ENCODE measurements around the gene APLP2.
"Not testable (repeated sequence)": the region's sequence is repeated elsewhere in the genome, so short reads cannot be mapped to it uniquely, and the experiment has no call there.

Gene APLP2

DNA sequence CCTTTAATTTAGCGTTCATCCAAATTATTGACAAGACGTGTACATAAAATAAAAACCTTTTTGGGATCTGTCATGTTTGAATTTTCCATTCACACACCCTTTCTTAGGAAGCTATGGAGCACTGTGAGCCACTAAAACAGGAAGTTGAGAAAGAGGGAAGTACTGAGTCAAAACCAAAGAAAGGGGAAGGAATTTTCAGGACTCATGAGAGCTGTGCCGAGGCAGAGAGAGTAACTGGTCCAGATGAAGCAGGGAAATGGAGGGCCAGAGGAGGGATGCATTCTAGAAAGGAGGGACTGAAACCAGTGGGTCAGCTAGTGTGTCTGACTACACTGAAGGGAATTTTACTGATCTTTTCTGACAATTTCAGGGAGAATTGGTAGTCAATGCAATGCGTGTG is 24.9 kb downstream of the APLP2 start:
- no peak for DNase-seq

DNA sequence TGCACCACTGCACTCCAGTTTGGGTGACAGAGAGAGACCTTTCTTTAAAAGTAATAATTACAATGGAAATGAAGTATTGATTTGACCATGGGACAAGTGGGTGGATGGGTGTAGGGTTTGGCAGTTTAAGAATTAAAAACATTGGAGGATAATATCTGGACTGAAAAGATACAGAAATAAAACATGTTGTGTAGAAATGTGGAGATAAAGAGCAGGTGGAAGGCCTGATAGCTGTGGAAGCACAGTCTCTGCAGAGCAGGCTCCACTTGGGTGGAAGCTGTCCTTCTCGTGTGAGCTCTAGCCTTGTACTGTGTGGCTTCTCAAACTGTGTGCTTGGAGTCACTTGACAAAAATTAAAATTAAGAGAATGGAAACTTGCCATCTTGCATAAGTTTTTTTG is 25.6 kb downstream of the APLP2 start:
- DNase-seq = no peak

DNA sequence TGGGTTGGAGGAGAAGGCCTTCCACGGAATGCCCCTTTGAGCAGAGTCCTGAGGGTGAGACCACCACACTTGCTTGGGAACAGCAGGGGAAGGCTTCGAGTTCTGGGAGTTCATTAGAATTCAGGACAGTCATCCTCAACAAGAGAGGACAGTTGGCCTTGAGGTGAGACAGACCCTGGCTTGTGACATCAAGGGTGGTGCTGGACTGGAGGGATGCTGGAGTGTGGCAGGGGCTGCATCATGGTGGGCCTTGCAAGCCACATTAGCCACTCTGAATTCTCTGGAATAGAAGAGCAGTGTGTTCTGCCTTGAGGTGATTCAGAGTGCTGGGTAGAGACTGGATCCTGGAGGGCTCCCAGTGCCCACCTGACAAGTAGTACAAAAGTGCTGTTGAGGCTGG is 26.3 kb downstream of the APLP2 start:
- DNase-seq = no peak

DNA sequence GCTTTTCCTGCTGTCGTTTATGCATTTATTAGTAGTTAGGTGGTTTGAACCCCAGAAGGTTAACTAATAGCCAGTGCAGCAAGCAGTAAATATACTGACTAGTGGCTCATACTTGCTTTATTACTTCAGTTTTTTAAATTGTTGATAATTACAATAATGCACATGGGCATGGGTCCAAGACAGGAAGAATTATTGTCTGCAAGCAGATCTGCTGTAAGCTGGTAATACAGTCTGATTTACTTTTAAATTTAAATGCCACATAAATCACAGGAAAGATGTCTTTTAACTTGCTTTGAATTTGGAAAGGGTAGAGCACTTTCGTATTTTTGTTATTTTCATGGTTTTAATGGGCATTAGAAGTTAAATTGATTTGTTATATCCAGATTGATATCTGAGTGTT is 27.1 kb downstream of the APLP2 start:
- DNase-seq = no peak

DNA sequence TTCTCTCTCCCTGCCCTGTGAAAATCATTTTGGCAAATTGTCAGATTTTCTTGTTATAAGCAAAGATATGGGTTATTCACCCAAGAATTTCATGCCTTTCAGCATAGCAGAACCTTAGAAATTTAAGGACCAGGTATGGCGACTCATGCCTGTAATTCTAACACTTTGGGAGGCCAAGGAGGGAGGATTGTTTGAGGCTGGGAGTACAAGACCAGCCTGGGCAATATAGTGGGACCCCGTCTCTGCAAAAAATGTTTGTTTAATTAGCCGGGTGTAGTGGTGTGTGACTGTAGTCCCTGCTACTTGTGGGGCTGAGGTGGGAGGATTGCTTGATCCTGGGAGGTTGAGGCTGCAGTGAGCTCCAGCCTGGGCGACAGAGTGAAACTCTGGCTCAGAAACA is 27.6 kb downstream of the APLP2 start:
- no peak for DNase-seq

DNA sequence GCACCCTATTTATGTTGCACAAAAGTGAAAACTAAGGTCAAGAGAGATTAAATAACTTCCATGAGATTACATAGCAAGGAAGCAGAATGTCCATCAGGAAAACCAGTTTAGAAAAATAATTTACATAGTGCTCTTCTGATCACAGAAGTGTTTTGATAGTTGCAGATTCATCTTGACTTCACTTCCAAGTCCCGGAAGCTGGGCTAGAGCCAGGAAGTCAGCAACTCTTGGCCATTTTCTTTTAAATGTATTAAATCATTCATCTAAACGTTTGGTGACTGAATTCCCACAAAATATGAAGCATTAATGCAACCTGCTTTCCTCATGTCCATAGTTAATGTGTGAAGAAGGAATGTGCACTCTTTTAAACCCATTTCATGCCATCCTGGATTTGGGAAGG is 29.7 kb downstream of the APLP2 start:
- no peak for DNase-seq

DNA sequence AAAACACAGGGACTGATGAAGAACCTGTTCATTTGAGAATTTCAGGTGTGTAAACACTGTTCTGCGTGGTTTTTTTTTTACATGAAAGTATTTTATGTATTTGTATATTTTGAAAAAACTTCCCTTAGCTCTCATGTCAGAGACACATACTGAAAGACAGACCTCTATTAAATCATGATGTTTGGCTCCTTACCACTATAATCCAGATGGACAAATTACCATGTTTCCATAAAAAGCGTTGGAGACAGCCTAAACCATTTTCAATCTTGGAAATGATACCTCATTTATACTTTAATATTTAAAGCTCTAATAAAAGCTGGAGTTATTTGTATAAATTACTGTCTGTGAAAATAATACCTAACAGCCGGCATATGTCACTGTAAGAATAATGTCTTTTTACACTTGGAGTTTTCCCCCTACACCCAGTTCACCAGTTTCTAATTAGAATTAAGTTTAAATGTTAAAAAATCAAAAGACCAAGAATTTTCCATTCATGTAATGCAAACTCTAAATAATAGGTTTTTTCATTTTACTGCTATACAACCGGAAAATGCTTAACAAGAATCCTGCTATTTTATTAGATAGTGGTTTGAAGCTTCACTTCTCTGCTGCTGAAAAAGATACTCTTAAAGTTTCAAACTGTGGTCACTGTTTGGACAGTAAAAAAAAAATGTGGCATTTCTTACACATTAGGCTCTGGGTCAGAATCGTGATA is 30.8 kb downstream of the APLP2 start:
- DNase-seq = no peak

DNA sequence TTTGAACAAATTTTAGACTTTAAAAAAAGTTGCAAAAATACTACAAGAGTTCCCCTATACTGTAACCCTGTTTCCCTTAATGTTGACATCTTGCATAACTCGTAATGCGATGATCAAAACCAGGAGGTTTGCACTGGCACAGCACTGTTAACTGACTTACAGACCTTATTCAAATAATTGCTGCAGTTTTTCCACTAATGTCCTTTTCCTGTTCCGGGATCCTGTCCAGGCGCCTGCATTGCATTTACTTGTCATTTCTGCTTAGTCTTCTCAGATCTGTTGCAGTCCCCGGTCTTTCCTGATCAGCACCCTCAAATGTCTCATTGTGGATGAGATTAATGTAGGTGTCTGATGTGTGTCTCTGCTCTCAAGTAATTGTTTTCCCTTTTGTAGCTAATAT is 32.0 kb downstream of the APLP2 start:
- DNase-seq = no peak

DNA sequence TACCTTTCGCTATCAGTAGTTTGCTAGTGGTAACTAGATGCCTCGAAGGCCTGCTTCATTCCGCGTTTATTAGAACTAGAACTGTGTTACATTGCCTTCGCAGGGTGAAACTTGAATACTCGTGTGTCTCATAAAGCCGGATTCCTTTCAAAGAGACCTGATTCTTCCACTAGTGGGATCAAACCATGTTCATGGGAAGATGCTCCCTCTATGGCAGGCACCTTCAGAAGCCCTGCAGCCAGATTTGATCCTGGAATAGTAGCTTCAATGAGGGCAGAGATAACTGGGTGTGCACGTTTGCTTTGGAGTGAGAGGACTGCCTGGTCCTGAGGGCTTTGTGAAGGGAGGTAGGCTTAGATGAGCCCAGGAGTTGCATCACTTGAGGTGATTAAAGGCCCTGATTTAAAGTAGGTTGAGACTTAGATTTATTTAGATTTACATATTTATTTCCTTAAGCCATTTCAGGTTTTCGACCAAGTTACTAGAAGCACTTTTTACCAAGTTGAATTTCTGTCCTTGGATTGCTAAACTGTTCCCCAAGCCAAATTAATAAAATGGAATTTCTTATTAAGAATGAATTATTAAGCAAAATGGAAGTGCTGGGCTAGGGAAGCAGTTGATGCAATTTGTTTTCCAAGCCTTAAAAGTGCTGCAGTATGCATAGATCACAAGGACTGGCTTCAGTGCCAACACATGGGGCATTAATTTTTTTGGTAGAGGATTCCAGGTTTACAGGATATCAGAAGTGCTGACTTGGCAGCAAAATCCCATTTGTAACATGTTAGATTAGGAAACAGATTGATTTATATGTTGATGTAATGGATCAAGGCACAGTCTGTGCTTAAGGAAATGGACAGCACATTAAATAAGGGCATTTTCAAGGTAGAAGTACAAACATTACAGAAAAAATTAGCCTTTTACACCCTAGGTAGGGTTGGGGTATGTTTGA is 32.9 kb downstream of the APLP2 start:
- no peak for DNase-seq

DNA sequence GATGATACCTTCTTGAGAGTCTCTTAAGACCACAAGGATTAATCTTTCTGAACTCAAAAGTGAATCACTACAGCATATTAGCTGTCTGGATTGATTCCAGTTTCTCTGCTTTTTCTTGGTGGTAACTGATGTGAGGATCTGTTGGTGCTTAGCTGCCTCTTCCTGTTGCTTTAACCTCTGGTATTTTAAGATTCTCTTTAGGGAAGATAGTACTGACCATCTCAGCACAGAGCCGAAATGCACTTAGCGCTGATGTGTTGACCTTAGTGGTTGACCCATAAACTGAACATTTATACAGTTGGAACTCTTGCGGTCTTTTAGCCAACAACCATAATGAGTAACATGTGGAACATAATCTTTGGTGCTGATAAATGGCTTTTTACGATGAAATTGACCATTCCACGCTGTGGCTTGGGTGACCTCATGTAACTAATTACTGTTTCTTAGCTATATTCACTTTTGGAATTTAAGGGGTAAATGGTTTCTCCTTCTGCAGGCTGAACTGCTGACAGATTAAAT is 33.7 kb downstream of the APLP2 start:
- DNase-seq = no peak

DNA sequence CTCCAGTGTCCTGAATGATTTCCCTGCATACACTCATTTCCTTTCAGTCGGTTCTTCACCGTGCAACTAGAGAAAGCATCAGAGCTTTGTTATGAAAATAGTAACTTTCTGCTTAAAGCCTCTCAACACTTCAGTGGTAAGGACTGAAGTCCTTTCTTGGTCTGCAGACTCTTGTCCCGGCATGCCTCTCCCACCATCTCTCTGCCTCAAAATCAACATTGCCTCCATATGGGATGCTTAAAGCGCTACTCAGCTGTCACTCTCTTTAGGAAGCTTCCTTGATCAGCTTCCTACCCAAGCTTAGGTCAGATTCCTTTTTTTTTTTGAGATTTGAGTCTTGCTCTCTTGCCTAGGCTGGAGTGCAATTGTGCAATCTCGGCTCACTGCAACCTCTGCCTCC is 36.7 kb downstream of the APLP2 start:
- no peak for DNase-seq

DNA sequence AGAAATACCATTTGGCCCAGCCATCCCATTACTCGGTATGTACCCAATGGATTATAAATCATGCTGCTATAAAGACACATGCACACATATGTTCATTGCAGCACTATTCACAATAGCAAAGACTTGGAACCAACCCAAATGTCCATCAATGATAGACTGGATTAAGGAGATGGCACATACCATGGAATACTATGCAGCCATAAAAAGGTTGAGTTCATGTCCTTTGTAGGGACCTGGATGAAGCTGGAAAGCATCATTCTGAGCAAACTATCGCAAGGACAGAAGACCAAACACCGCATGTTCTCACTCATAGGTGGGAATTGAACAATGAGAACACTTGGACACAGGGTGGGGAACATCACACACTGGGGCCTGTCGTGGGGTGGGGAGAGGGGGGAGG is 39.0 kb downstream of the APLP2 start:
- not testable (repeated sequence) for DNase-seq

DNA sequence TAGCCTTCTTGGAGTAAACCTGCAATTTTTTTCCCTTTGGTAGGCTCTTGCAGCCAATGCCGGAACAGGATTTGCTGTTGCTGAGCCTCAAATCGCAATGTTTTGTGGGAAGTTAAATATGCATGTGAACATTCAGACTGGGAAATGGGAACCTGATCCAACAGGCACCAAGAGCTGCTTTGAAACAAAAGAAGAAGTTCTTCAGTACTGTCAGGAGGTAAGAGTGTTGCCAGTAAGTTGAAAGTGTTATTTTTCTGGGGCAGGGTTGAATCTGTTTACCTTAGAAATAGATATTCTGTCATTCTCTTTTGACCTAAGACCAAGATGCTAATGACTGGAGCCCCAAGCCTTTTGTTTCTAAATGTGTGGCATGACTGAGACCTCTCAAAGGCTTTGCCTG is 39.7 kb downstream of the APLP2 start:
- DNase-seq = no peak

DNA sequence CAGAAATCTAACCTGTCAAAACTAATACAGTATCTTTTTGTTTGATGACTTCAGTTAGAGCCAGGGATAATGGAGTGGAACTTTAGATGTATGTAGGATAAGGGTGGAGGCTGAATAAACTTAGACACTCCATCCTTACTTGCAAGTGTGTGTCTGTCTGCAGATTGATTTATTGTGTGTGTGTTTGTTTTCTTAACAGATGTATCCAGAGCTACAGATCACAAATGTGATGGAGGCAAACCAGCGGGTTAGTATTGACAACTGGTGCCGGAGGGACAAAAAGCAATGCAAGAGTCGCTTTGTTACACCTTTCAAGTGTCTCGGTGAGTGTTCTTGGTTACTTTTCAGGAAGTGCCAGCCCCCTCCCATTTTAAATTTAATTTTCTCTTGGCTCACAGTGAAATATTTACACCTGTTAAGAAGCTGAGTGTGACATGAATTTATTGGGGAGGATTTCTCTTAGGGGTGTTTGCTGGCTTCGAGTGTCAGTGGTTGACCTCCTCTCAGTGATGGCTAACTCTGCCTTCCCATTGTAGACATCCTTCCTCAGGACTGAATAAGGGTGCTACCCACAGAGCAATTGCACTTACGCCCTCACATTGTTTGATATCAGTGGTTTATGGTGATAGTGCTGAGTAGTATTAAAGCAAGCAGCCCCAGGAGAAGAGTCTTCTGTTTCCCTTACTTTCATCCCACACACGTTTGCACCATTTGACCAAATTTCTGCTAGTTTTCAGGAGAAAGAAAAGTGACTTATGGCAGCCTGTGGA is 40.8 kb downstream of the APLP2 start:
- no peak for DNase-seq

DNA sequence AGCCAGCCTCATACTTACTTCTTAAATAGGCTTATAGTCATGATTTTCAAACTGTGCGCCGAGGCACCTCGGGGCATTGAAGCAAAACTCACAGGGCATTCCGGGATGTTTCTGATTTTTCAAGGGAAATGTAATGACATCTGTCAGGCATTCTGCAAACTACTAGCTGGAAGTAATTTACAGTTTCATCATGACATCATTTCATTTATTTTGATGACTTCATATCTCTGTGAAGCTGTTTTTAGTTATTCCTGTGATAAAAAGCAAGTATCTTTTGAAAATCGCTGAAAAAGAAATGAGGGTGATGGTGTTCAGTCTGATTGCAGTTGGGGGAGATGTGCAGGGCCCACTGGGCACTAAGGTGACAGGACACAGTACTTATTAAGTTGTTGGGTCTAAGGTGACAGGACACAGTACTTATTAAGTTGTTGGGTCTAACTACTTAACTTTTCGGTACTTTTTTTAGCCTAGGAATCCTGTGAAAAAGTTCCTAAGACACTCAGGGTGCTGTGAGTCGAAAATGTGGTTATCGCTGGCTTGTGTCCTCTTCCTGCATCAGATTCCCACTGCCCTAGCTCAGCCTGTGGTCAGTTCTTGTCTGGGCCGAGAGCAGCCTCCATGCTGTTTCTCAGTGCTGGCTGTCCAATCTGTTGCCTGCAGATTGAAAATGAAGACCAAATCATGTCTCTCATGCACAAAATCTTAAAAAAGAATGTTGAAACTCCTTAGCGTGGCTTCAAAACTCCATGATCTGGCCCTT is 42.6 kb downstream of the APLP2 start:
- DNase-seq = no peak

DNA sequence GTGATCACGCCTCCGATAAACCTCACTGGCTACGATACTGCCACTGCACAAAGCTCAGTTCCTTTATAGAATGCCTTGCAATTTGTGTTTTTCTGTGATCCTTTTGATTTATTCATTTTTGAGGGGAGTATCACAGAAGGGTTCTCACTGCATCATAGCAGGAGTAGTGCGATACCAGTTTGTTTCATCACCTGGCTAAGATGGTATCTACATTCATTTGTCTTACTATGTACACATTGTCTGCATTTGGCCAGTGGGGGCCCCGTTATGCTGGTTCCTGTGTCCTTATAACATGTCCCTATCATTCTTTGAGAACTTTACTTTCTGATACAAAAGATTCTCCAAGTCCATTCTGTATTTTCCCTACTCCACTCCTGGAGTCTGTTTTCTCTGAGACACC is 44.6 kb downstream of the APLP2 start:
- no peak for DNase-seq

DNA sequence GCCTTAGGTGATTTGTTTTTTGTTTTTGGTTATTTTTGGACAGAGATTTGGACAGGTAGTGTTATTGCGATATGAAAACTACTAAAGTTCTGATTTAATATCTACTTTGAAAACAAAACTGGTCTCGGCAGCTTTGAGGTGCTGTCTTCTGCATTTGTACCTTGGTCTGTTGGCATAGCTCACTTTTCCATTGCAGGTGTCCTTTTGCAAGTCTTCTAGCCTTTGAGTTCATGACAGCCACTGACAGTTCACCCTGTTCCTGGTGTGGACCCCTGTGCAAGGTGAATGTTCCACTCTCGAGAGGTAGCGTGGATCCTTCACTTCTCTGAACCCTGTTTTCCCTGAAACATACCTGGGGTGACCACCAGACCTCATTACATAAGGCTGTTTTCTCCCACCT is 45.0 kb downstream of the APLP2 start:
- DNase-seq = no peak

DNA sequence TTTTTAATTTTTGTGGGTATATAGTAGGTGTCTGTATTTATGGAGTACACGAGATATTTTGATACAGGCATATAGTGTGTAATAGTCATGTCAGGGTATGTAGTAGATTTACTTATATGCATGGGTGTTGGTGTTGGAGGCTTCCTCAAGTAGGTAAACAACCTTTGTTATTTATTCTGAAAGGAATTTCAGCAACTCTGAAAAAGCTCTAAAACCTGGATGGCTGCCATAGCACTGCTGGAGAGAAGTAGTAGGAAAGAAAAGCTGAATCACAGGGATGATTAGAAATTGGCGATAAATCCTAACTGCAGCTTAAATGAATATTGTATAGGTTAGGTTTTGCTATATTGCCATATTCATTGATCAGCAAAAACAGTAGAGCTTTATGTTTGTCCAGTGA is 45.5 kb downstream of the APLP2 start:
- DNase-seq = no peak

DNA sequence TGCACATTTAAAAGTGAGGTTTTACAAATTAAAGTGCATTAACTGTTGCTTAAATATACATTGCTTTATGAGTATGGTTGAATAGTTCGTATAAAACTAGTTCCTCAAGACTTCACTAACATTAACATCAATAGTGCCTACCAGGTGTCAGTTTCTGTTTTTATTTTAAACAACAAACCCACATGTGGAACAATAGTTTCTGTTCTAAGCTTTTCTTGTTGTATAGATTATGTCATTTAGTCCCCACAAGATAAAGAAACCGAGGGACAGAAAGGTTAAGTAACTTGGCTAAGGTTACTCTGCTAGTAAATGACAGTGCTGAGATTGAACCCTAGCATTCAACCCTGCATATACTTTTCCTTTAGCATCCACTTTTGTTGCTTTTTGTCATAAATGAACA is 48.5 kb downstream of the APLP2 start:
- DNase-seq = no peak

DNA sequence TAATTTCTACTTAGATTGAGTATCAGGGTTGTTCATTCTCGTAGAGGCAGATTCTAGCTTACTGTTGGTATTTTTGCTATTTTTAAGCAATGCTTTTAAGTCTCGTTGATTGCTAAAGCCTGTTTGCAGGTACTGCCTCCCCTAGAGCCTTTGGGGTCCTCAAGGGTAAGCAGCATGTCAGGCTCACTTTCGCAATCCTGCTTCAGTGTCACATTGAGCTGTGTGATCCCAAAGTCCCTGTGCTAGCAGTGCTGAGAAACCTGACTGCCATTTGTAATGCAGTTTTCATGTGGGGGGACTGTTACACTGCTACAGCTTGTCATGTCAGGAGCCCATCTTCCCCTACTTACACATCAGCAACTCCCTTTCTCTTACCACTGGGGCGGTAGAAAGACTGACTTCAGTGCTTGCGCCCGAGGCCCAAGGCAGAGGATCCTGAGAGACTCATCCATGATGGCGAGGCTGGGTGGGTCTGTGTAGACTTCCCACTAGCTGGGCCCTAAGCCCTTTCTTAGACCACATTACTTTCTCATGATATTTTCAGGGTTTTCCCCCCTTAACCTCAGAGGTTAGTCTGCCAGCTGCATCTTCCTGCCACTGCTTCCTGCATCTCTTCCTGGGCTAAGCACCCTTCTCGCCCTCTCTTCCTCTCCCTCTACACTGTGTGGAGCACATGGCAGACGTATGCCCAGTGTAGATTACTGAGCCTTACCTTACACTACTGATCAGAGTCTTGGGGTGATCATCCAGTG is 49.1 kb downstream of the APLP2 start:
- peak; percentile 5 for DNase-seq

DNA sequence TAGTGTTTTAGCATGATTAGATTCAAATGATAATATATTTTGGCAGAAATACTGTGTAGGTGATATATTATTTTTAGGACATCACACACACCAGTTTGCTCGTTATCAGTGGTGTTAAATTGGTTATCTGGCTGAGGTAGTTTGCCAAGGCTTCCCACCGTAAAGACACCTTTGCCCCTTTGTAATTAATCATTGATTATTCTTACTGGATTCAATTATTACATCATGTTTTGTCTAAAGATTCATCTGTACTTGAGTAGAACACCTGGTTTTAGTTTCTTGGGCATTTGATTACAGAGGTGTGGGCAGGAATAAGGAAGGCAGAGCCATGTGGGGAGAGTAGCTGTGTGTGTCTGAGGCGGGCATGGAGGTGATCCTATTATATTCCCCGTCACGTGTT is 50.4 kb downstream of the APLP2 start:
- DNase-seq = no peak

DNA sequence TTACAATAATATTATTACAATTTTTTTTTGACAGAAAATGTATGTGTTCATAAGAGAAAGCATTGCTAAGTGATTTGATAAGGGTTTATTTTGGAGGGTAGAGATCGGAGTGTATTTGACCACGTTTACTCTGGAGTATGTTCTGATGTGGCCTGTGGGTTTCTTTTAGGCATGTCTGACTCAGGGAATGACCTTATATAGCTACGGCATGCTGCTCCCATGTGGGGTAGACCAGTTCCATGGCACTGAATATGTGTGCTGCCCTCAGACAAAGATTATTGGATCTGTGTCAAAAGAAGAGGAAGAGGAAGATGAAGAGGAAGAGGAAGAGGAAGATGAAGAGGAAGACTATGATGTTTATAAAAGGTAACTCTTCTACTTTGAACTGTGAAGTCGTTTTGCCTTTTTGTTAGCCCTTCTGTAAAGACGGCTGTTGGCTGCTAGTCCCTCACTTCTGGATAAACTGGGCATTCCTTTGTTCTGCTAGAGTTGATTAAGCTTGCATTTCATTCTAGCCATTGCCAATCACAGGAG is 51.8 kb downstream of the APLP2 start:
- no peak for DNase-seq

All from activated naive CD4-positive, alpha-beta T cell treated with Interleukin-2 at 50 U/mL for 16 hours (primary cell).